Activated naive CD4-positive, alpha-beta T cell treated with anti-CD3 and anti-CD28 coated beads, Interleukin-2, amount 10 ng/mL, durations not matched to agents 7 days and 5 days (primary cell): Measurements from ENCODE around the gene ZIM2.
"Not testable (repeated sequence)": the region's sequence is repeated elsewhere in the genome, so short reads cannot be mapped to it uniquely, and the experiment has no call there.

Experiments used
- CTCF ChIA-PET: fragments of 350-600 bp; sonication (Branson Sonifier 250); formaldehyde crosslinking; loops from one replicate; lab custom pipeline; 2021; ENCODE audit warnings: antibody characterized with exemption; lab: Charles Lee
- DNase-seq: peaks from one replicate; pipeline ENCODE4 v3.0.0-alpha.2; 2020
- H3K27ac Mint-ChIP-seq: one replicate; pipeline ENCODE4 v1.8.0; 2021; ENCODE audit warnings: mild to moderate bottlenecking, moderate library complexity, mixed read lengths
- H3K27me3 Mint-ChIP-seq: one replicate; pipeline ENCODE4 v1.8.0; 2021; ENCODE audit warnings: mild to moderate bottlenecking, mixed read lengths
- H3K36me3 Mint-ChIP-seq: one replicate; pipeline ENCODE4 v1.8.0; 2021; ENCODE audit warnings: mixed read lengths
- H3K4me1 Mint-ChIP-seq: one replicate; pipeline ENCODE4 v1.8.0; 2021; ENCODE audit warnings: mixed read lengths
- H3K4me3 Mint-ChIP-seq: one replicate; pipeline ENCODE4 v1.8.0; 2021; ENCODE audit warnings: mild to moderate bottlenecking, moderate library complexity, mixed read lengths
- H3K9me3 Mint-ChIP-seq: one replicate; pipeline ENCODE4 v1.8.0; 2021; ENCODE audit warnings: mixed read lengths

ZIM2 gene

DNA sequence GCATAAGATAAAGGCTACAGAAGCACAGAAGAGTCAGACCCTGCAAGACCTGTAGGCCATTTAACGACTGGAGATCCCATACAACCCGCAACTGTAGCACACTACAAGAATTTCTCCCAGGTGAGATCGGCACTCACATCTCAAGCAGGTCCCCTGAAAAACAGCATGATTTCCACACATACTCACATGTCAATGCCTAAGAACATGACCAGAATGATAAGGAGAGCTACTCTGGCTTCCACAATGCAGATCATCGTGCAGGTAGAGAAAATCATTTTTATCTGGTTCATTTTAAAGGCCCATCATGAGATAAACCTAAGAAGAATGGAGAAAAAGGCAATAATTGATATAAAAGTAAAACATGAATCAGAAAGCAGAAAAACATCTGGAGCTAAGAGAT is 17.5 kb upstream of the ZIM2 start:
- no peak overlapping the region for H3K27ac Mint-ChIP-seq
- H3K27me3 Mint-ChIP-seq: no peaks in the 10 kb centered on the region
- H3K36me3 Mint-ChIP-seq: no peaks in the 10 kb centered on the region
- CTCF ChIA-PET: no interaction called here
- H3K4me1 Mint-ChIP-seq: no peaks in the 10 kb centered on the region
- H3K9me3 Mint-ChIP-seq: peaks cover 57% of the 10 kb centered on the region
- H3K4me3 Mint-ChIP-seq: no peak overlapping the region
- DNase-seq: no peak

DNA sequence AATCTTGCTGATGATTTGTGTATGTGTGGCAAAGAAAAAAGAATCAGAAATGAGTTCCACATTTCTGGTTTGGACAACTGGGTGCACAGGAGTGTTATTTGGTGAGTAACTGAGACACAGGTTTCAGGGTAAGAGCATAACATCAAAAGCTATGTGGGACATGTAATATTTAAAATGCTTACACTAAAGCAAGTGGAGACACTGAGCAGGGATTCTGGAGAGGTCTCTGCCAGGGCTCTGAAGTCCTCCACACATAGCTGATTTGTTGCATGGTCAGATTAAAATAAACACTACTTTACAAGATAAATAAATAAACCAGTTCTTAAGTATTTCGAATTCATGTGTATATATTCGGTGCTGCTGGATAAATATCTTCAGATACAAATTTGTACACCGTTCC is 16.3 kb upstream of the ZIM2 start:
- CTCF ChIA-PET: no interaction called here
- H3K27ac Mint-ChIP-seq: no peak overlapping the region
- peaks cover 61% of the 10 kb centered on the region for H3K9me3 Mint-ChIP-seq
- DNase-seq: no peak
- no peaks in the 10 kb centered on the region for H3K36me3 Mint-ChIP-seq
- no peaks in the 10 kb centered on the region for H3K4me1 Mint-ChIP-seq
- H3K27me3 Mint-ChIP-seq: no peaks in the 10 kb centered on the region
- H3K4me3 Mint-ChIP-seq: no peak overlapping the region

DNA sequence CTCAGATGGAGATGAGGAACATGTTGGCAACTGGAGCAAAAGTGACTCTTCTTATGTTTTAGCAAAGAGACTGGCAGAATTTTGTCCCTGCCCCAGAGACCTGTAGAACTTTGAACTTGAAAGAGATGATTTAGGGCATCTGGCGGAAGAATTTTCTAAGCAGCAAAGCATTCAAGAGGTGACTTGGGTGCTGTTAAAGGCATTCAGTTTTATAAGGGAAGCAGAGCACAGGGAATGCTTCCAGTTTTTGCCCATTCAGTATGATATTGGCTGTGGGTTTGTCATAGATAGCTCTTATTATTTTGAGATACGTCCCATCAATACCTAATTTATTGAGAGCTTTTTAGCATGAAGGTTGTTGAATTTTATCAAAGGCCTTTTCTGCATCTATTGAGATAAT is 11.8 kb upstream of the ZIM2 start:
- DNase-seq, H3K36me3 Mint-ChIP-seq, H3K27me3 Mint-ChIP-seq, H3K4me3 Mint-ChIP-seq, H3K27ac Mint-ChIP-seq, CTCF ChIA-PET, H3K4me1 Mint-ChIP-seq: not testable (repeated sequence)
- peaks cover 59% of the 10 kb centered on the region for H3K9me3 Mint-ChIP-seq

DNA sequence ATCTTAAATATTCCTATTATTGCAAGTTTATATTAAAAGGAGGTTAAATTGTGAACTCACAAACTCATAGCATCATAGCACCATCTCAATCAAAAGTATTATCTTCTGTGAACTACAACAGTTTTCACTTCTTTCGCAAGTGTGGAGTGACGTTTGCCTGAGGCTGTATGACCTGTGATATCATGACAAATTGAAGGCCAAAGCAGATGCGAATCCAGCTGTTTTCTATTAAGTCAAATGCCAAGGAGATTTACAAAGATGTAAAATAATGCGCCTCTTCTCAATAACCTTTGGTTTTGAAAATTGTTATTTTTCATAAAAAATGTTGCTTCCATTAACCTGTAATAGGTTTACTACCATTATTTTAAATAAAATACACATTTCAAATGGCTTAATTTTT is 7.6 kb upstream of the ZIM2 start:
- H3K36me3 Mint-ChIP-seq: no peaks in the 10 kb centered on the region
- H3K4me1 Mint-ChIP-seq: no peaks in the 10 kb centered on the region
- no peak overlapping the region for H3K4me3 Mint-ChIP-seq
- peaks cover 44% of the 10 kb centered on the region for H3K9me3 Mint-ChIP-seq
- CTCF ChIA-PET: no interaction called here
- no peaks in the 10 kb centered on the region for H3K27me3 Mint-ChIP-seq
- no peak for DNase-seq
- no peak overlapping the region for H3K27ac Mint-ChIP-seq

DNA sequence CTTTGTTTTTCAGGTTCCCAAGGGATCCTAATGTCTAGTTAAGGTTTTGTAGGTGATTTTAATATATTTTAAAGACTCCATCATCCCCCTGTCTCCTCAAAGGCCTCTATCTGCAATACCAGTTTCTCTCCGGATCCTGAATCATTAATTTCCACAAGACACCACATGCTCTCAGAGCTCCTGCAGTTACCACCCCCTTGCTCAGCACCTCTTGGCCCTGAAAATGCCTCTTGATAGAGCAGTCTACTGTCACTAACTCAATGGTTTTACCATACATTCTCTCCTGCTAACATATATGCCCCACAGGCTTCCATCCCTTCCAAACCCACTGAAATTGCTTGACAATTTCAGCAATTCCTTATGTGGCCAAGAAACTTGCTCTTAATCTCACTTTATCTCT is 1.9 kb upstream of the ZIM2 start:
- CTCF ChIA-PET: no interaction called here

DNA sequence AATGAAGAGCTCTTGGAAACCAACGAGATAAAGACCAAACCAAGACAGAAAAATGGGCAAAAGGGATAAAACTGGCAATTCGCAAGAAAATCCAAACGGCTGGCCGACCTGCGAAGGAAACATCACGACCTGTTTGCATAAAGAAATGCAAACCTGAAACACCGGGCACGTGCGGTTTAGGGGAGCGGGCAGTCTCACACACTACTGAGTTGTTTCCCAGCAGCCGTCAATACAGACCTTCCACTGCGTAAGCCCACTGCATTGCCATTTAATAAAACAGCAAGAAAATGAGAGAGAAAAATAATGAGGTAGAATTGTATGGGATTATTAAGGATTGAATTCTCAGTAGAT is 642 bp upstream of the ZIM2 start:
- peaks cover 10% of the 10 kb centered on the region for H3K36me3 Mint-ChIP-seq
- no peak overlapping the region for H3K27ac Mint-ChIP-seq
- peaks cover 40% of the 10 kb centered on the region for H3K9me3 Mint-ChIP-seq
- H3K4me3 Mint-ChIP-seq: no peak overlapping the region
- H3K4me1 Mint-ChIP-seq: no peaks in the 10 kb centered on the region
- no peak for DNase-seq
- no peaks in the 10 kb centered on the region for H3K27me3 Mint-ChIP-seq
- CTCF ChIA-PET: no interaction called here

More for the DNA sequence above, 1.9 kb upstream of the ZIM2 start:
- Mint-ChIP-seq H3K36me3 (peaks cover 7% of the 10 kb centered on the region), H3K27me3 (no peaks in the 10 kb centered on the region), H3K27ac (no peak overlapping the region), H3K9me3 (peaks cover 36% of the 10 kb centered on the region), H3K4me1 (no peaks in the 10 kb centered on the region), H3K4me3 (no peak overlapping the region)
- DNase-seq: no peak

DNA sequence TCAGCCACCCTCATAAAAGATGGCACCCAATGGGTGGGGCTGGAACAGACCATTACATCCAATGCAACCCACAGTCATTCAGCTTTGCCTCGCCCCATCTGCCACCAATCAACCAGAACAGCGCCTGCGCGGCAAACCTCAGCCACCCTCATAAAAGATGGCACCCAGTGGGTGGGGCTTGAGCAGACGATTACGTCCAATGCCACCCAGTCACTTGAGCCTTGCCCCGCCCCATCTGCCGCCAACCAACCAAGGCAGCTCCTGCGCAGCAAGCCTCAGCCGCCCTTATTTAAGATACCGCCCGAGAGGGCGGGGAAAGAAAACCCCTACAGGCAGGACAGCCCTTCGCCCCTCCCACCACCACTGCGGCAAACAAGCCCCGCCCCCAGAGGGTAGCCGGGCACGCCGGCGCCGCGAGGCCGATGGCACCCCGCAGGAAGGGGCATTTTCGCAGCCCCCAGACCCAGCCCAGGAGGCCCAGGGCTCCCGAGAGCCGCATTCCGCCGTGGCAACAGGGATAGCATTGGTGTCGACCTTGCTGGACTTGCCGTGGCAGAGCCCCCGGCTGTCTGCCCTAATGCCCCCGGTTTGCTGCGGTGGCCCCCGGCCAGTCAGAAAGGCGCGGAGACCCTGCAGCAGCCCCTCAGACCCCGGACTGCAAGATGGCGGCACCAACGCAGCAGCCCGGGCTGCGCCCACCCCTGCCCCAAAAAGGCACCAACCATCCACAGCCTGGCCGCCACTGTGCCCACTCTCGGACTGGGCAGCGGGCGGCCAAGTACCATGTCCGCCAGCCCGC is 675 bp downstream of the ZIM2 start:
- Mint-ChIP-seq H3K36me3 (peaks cover 10% of the 10 kb centered on the region), H3K9me3 (peaks cover 46% of the 10 kb centered on the region), H3K4me1 (no peaks in the 10 kb centered on the region), H3K27ac (peak overlapping the region; percentile 33), H3K4me3 (no peak overlapping the region), H3K27me3 (no peaks in the 10 kb centered on the region)
- DNase-seq: no peak
- CTCF ChIA-PET: no interaction called here

DNA sequence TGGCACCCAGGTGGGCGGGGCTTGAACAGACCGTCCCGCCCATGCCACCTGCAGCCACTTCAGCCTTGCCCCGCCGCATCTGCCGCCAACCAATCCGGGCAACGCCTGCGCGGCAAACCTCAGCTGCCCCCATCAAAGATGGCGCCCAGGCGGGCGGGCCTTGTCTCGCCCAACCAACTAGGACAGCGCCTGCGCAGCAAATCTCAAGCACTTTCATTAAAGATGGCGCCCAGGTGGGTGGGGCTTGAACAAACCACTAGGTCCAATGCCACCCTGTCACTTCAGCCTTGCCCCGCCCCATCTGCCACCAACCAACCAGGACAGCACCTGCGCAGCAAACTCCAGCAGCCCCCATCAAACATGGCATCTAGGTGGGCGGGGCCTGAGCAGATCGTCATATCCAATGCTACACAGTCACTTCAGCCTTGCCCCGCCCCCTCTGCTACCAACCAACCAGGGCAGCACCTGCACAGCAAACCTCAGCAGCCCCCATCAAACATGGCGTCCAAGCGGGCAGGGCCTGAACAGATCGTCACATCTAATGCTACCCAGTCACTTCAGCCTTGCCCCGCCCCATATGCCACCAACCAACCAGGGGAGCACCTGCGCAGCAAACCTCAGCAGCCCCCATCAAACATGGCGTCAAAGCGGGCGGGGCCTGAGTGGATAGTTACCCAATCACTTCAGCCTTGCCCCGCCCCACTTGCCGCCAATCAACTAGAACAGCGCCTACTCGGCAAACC is 1.4 kb downstream of the ZIM2 start:
- Mint-ChIP-seq H3K9me3 (peaks cover 51% of the 10 kb centered on the region), H3K27ac (peak overlapping the region; percentile 33), H3K4me3 (no peak overlapping the region), H3K36me3 (peaks cover 10% of the 10 kb centered on the region), H3K27me3 (no peaks in the 10 kb centered on the region), H3K4me1 (no peaks in the 10 kb centered on the region)
- no peak for DNase-seq
- CTCF ChIA-PET: no interaction called here

DNA sequence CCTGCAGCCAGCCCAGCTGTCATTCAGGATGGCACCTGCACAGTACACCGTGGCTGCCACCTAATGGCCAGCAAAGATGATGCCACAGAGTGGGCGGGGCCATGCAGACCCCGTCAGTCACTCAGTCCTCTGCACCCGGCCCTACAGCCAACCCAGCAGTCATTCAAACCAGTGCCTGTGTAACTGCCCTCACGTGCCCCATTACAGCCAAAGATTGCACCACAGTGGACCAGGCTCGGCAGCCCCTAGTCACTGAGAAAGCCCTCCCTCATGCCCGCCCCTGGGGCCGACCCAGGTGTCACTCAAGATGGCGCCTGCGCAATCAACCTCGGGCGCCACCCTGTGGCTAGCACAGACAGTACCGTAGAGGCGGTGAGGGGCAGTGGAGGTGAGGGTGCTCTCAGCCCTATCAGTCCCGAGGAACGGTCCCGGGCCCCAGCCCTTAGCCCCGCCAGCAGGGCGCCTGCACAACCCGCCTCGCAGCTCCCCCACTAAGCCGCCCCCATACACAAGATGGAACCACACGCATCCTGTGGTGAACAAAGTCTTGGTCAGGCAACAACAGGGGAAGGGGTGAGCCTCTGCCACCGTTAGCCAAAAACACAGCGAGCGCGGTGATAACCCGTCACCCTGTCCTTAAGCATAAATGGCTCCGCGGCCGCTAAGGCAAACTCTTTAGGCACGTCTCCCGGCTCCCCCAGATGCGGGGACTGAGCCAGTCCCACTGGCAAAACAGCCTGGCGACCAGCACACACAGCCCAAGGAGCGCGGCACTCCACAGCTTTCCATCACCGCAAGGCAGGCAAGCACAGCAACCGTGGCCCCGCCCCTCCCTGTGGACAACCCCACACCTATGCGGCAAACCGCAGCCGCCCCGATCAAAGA is 2.3 kb downstream of the ZIM2 start:
- no peak overlapping the region for H3K4me3 Mint-ChIP-seq
- no peak for DNase-seq
- CTCF ChIA-PET: no interaction called here
- no peaks in the 10 kb centered on the region for H3K27me3 Mint-ChIP-seq
- H3K36me3 Mint-ChIP-seq: peaks cover 10% of the 10 kb centered on the region
- H3K4me1 Mint-ChIP-seq: no peaks in the 10 kb centered on the region
- H3K27ac Mint-ChIP-seq: no peak overlapping the region
- H3K9me3 Mint-ChIP-seq: peaks cover 58% of the 10 kb centered on the region

DNA sequence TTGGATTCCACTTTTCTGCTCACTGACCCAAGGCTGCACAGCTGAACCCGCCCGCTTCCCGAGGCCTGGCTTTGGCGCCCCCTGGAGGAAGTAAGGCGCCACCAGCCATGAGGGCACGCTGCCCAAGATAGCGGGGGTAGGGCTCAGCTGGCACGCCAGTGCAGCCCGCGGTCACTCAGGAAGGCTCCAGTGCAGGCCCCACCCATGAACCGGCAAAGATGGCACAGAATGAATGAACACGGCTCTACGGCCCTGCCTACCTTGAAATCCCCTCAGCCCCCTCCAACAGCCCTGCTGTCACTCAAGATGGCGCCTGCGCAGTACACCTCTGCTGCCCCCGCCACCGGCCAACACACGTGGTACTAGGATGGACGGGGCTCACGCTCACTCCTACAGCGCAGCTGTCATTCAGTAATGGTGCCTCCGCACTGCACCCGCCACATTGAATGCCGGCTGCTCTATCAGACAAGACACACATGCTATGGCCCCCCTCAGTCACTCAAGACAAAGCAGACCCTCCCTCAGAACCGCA is 3.0 kb downstream of the ZIM2 start:
- no peak overlapping the region for H3K4me3 Mint-ChIP-seq
- H3K27ac Mint-ChIP-seq: no peak overlapping the region
- DNase-seq: no peak
- peaks cover 10% of the 10 kb centered on the region for H3K36me3 Mint-ChIP-seq
- H3K27me3 Mint-ChIP-seq: no peaks in the 10 kb centered on the region
- H3K4me1 Mint-ChIP-seq: no peaks in the 10 kb centered on the region
- CTCF ChIA-PET: no interaction called here
- peaks cover 64% of the 10 kb centered on the region for H3K9me3 Mint-ChIP-seq

DNA sequence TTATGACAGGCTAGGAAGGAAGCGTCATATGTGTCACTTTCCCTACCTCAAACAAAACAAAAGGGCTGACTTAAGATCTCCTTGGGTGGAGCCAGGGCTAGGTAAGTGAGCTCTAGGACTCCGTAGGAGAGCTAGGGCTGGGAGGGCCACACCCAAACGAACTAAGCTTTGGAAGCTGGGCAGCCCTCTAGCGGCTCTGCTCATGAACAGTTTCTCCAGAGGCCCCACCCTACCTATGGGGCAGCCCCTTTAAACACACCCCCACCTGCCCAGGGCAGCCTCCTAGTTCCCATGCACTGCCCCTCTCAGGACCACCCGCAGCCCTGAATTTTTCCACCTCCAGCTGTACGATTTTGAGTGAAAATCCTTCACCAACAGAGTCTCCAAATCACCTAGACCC is 3.5 kb downstream of the ZIM2 start:
- no peak overlapping the region for H3K27ac Mint-ChIP-seq
- H3K4me1 Mint-ChIP-seq: no peaks in the 10 kb centered on the region
- peaks cover 10% of the 10 kb centered on the region for H3K36me3 Mint-ChIP-seq
- DNase-seq: no peak
- H3K27me3 Mint-ChIP-seq: no peaks in the 10 kb centered on the region
- CTCF ChIA-PET: no interaction called here
- peaks cover 69% of the 10 kb centered on the region for H3K9me3 Mint-ChIP-seq
- H3K4me3 Mint-ChIP-seq: no peak overlapping the region

DNA sequence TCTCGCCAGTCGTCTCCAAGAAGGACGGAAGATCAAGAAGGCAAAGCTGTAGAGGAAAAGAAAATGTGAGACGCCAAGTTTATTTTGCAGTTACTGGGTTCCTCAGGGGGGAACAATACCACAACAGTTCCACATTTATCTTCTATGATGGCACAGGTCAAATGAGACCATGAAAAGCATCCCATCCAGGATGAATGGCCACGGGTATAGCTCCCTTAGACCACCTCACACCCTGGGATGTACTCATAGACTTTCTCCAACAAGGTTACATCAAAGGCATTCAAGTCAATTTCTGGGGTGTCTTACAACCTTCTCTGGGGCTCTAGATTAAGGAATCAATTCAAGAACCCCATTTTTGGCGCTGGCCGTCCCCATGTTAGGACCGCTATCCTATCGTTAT is 4.5 kb downstream of the ZIM2 start:
- Mint-ChIP-seq H3K36me3 (peaks cover 9% of the 10 kb centered on the region), H3K4me3 (no peak overlapping the region), H3K4me1 (no peaks in the 10 kb centered on the region), H3K27ac (no peak overlapping the region), H3K9me3 (peaks cover 63% of the 10 kb centered on the region), H3K27me3 (no peaks in the 10 kb centered on the region)
- CTCF ChIA-PET: no interaction called here
- no peak for DNase-seq

DNA sequence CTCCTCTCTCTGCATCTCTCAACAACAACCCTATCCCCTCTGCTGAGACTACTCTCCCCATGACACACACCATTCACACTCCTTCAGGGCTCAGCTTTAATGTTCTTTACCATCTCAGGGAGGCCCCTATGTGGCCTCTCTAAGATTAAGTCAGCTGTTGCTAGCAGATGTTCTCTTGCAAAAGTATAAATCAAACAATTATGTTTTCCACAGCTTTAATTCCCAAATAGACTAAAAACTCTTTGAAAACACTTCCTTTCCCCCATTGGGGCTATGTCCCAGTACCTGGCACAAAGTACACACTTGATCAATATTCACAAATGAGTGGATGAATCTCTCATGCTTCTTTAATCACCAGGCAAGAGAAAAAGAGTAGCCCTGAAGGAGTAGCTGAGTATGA is 5.1 kb downstream of the ZIM2 start:
- no peak overlapping the region for H3K4me3 Mint-ChIP-seq

More for the DNA sequence above, 5.1 kb downstream of the ZIM2 start:
- Mint-ChIP-seq H3K4me1 (no peaks in the 10 kb centered on the region), H3K27me3 (no peaks in the 10 kb centered on the region), H3K9me3 (peaks cover 59% of the 10 kb centered on the region), H3K36me3 (peaks cover 7% of the 10 kb centered on the region), H3K27ac (no peak overlapping the region)
- DNase-seq: no peak
- CTCF ChIA-PET: no interaction called here
